PC-3 (cell line): ENCODE data around the gene STK39.

ENCODE experiments used
- CTCF ChIP-seq: fragments of 300-600 bp; sonication (generic); conservative IDR thresholded peaks from 2 replicates; pipeline ENCODE4 v1.5.1; 2017; ENCODE audit warnings: antibody characterized with exemption, low read depth, mild to moderate bottlenecking, low read length
- EZH2phosphoT487 ChIP-seq: fragments of 300-600 bp; sonication (generic); IDR thresholded peaks from 2 replicates; pipeline ENCODE4 v1.6.1; 2018; ENCODE audit warnings: mild to moderate bottlenecking, antibody characterized with exemption, low read length, borderline replicate concordance

DNA sequence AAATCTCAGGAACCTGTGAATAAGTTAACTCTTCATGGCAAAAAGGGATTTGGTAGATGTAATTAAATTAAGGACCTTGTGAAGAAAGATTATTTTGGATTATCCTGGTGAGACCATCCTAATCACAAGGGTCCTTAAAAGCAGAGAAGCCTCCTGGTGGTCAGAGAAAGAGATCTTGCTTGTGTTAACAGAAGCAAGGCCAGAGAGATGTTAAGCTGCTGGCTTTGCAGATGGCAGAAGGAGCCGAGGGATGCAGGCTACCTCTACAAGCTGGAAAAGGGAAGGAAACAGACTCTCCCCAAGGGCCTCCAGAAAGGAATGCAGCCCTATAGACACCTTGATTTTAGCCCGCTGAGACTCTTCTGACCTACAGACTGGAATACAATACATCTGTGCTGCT lies 197.0 kb downstream of the STK39 start:
- TF ChIP-seq EZH2phosphoT487 (no peak), CTCF (no peak)
